ENCODE measurements around the gene PPP1R13L. TPM values are rescaled to one million over a fixed set of nuclear protein-coding genes. Genes with fewer than 3 reads are reported as not detected.

The PPP1R13L gene
- total and polyA plus RNA-seq, 2 of the 8 experiments (the other 6 are each of a cell fraction or from before 2014, with no cell fraction given), result 9.1 to 15.3 TPM

DNA sequence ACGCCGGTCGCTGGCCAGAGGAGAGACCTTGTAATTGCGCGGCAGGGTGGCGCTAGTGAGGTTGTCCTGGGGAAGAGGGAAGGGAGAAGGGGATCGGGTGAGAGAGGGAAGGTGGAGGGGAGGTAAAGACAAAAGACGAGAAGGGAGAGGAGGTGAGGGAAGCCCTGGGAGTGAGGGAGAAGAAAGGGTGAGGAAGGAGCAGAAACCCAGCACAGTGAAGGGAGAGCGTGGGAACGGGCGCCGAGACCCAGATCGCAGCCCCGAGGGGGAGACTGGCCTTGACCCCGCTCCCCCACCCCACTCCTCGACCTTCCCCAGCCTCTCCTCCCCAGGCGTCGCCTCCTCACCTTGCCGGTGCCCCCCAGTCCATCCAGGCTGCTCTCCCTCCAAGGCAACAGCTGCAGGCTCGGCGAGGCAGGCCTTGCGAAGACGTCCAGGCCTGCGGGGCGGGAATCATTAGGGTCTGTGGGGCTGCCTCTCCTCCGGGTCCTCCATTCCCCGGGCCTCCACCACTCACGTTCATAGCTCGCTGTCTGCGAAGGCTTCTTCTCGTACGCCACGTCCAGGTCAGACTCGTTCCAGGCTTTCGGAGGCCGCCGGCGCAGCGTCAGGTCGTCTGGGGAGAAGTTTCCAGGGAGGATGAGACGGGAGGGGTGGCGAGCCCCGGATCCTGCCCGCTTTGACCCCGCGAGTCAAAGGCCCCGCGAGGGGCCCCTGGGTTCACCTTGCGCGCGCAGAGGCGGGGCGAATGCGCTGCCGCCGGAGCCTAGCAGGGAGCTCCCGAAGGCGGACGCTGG is 8.8 kb downstream of the PPP1R13L start (continued):
- no peak for TF ChIP-seq NANOG (IDR thresholded peaks at IDR 0.05; ENCODE audit: insufficient read depth, low read depth, low read length, poor library complexity, severe bottlenecking)
